OCI-LY1 (cell line): ENCODE results near the gene LPCAT2.

Experiments used
- H2AFZ ChIP-seq: fragments of 200-600 bp; sonication (generic), shearing (Covaris generic); 2 replicates; pipeline ENCODE4 v1.6.0; 2014; ENCODE audit warnings: antibody characterized with exemption, mild to moderate bottlenecking, low read length
- H3F3A ChIP-seq: fragments of 200-600 bp; sonication (generic), shearing (Covaris generic); 2 replicates; pipeline ENCODE4 v1.6.0; 2014; ENCODE audit warnings: mild to moderate bottlenecking, antibody characterized with exemption, low read length, moderate library complexity; ENCODE audit not compliant: insufficient read depth
- H3K27ac ChIP-seq: fragments of 200-600 bp; sonication (generic); 2 replicates; pipeline ENCODE4 v1.5.1; 2014; ENCODE audit warnings: low read length, mixed run types, mild to moderate bottlenecking, low read depth; ENCODE audit not compliant: poor library complexity, severe bottlenecking
- H3K27me3 ChIP-seq: fragments of 200-600 bp; sonication (generic); 2 replicates; pipeline ENCODE4 v1.6.0; 2014; ENCODE audit warnings: antibody characterized with exemption, mild to moderate bottlenecking, low read length, moderate library complexity; ENCODE audit not compliant: insufficient read depth
- H3K36me3 ChIP-seq: fragments of 200-600 bp; sonication (generic); 2 replicates; pipeline ENCODE4 v1.6.1; 2014; ENCODE audit warnings: mild to moderate bottlenecking, antibody characterized with exemption, low read length, moderate library complexity, mixed read lengths; ENCODE audit not compliant: insufficient read depth
- H3K4me1 ChIP-seq: fragments of 200-600 bp; sonication (generic); 2 replicates; pipeline ENCODE4 v1.5.1; 2014; ENCODE audit warnings: mild to moderate bottlenecking, low read length, moderate library complexity; ENCODE audit not compliant: insufficient read depth, severe bottlenecking
- H3K4me2 ChIP-seq: fragments of 200-600 bp; sonication (generic), shearing (Covaris generic); 2 replicates; pipeline ENCODE4 v1.6.1; 2014; ENCODE audit warnings: low read length
- H3K4me3 ChIP-seq: fragments of 200-600 bp; sonication (generic); 2 replicates; pipeline ENCODE4 v1.5.1; 2014; ENCODE audit warnings: low read length, low read depth, mild to moderate bottlenecking, mixed read lengths; ENCODE audit not compliant: poor library complexity, severe bottlenecking
- H3K79me2 ChIP-seq: fragments of 200-600 bp; shearing (Covaris generic); 2 replicates; pipeline ENCODE4 v1.6.1; 2016; ENCODE audit warnings: mixed run types, low read length, mixed read lengths; ENCODE audit not compliant: insufficient read depth
- H3K9ac ChIP-seq: fragments of 200-600 bp; sonication (generic), shearing (Covaris generic); 2 replicates; pipeline ENCODE4 v1.6.1; 2014; ENCODE audit warnings: mild to moderate bottlenecking, low read length, mixed read lengths
- H3K9me2 ChIP-seq: fragments of 200-600 bp; sonication (generic), shearing (Covaris generic); 2 replicates; pipeline ENCODE4 v1.6.1; 2014; ENCODE audit warnings: low read depth, mild to moderate bottlenecking, low read length, mixed read lengths
- H3K9me3 ChIP-seq: fragments of 200-600 bp; shearing (Covaris generic); 2 replicates; pipeline ENCODE4 v1.6.1; 2014; ENCODE audit warnings: low read length, mixed read lengths
- H4K20me1 ChIP-seq: fragments of 200-600 bp; sonication (generic), shearing (Covaris generic); 2 replicates; pipeline ENCODE4 v1.6.0; 2016; ENCODE audit warnings: mild to moderate bottlenecking, low read length; ENCODE audit not compliant: insufficient read depth
- EZH2 ChIP-seq: fragments of 200-600 bp; sonication (generic), shearing (Covaris generic); IDR thresholded peaks from 2 replicates; pipeline ENCODE4 v1.8.0; 2017; ENCODE audit warnings: borderline replicate concordance, mixed run types, mild to moderate bottlenecking, antibody characterized with exemption, low read length, moderate library complexity, mixed read lengths
- TF ChIP-seq, protein P1 (sequence below): fragments of 200-600 bp; sonication (generic), shearing (Covaris generic); IDR thresholded peaks from 2 replicates; pipeline ENCODE4 v1.5.1; 2017; ENCODE audit warnings: mild to moderate bottlenecking, antibody characterized with exemption, low read length, moderate library complexity, mixed read lengths

Gene LPCAT2

DNA sequence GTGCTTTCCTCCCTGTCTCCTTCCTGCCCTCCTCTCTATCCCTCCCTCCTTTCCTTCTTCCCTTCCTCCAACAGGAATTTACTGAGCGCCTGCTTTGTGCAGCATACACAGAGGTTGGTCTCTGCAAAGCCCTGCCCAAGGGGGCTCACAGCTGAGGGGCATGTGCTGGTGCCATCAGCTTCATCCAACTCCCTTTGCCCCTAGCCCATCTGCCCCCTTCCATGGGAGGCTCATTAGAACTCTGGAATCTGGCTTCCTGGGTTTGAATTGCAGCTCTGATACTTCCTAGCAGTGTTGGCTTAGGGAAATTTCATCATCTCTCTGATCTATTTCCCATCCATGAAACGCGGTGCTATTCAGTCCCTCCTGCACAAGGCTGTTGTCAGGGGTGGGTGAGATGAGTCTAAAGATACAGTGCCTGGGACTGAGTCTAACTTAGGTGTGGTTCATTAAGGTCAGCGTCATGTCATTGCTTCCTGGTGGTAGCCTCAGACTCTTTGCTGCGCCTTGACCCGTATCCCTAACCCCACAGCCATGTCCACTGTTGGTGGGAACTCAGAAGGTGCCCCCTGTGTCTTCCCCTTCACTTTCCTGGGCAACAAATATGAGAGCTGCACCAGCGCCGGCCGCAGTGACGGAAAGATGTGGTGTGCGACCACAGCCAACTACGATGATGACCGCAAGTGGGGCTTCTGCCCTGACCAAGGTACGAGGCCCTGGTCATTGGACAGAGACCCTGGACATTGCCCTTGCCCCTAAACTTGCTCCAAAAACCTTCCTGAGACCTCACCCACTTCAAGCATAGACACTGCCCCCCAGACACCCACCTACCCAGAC, 19.5 kb upstream of the LPCAT2 start:
- no peaks in the 10 kb centered on the region for H3K9me3 ChIP-seq
- no peaks in the 10 kb centered on the region for H3K4me1 ChIP-seq
- H3K36me3 ChIP-seq = no peaks in the 10 kb centered on the region
- no peaks in the 10 kb centered on the region for H3F3A ChIP-seq
- H3K27me3 ChIP-seq = no peaks in the 10 kb centered on the region
- no peak overlapping the region for H3K27ac ChIP-seq
- H3K9ac ChIP-seq = no peak overlapping the region
- no peaks in the 10 kb centered on the region for H4K20me1 ChIP-seq
- H3K79me2 ChIP-seq = no peaks in the 10 kb centered on the region
- TF ChIP-seq EZH2 = no peak
- TF ChIP-seq, protein P1, sequence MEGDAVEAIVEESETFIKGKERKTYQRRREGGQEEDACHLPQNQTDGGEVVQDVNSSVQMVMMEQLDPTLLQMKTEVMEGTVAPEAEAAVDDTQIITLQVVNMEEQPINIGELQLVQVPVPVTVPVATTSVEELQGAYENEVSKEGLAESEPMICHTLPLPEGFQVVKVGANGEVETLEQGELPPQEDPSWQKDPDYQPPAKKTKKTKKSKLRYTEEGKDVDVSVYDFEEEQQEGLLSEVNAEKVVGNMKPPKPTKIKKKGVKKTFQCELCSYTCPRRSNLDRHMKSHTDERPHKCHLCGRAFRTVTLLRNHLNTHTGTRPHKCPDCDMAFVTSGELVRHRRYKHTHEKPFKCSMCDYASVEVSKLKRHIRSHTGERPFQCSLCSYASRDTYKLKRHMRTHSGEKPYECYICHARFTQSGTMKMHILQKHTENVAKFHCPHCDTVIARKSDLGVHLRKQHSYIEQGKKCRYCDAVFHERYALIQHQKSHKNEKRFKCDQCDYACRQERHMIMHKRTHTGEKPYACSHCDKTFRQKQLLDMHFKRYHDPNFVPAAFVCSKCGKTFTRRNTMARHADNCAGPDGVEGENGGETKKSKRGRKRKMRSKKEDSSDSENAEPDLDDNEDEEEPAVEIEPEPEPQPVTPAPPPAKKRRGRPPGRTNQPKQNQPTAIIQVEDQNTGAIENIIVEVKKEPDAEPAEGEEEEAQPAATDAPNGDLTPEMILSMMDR = no peak
- no peak overlapping the region for H2AFZ ChIP-seq
- H3K4me3 ChIP-seq = no peak overlapping the region
- no peaks in the 10 kb centered on the region for H3K9me2 ChIP-seq
- H3K4me2 ChIP-seq = no peak overlapping the region

DNA sequence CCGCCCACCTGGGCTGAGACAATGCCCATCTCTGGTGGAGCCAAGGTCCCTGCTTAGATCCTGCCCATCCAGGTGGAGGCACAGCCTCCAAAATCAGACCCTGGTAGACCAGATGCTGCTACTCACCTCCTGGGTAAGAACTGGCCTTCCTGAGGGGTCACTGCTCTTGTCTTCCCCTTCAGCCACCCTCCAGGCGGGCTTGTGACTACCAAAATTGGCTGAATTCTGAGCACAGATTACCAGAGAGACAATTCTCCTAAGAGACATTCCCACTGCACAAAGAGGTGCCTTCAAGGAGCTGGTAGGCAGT, 19.0 kb upstream of the LPCAT2 start:
- TF ChIP-seq, protein P1 = no peak
- TF ChIP-seq EZH2 = no peak
- H3K27ac ChIP-seq = no peak overlapping the region
- H3K9me2 ChIP-seq = no peaks in the 10 kb centered on the region
- no peaks in the 10 kb centered on the region for H3K9me3 ChIP-seq
- no peak overlapping the region for H3K4me2 ChIP-seq
- H3K4me3 ChIP-seq = no peak overlapping the region
- no peak overlapping the region for H2AFZ ChIP-seq
- no peaks in the 10 kb centered on the region for H3F3A ChIP-seq
- H3K9ac ChIP-seq = no peak overlapping the region
- H3K27me3 ChIP-seq = no peaks in the 10 kb centered on the region
- no peaks in the 10 kb centered on the region for H3K79me2 ChIP-seq
- no peaks in the 10 kb centered on the region for H4K20me1 ChIP-seq
- H3K4me1 ChIP-seq = no peaks in the 10 kb centered on the region
- no peaks in the 10 kb centered on the region for H3K36me3 ChIP-seq

GRCh38 chr16:55490301-55490700, 18.6 kb upstream of the LPCAT2 start:
- Histone ChIP-seq H3K9ac (no peak overlapping the region), H3K9me2 (no peaks in the 10 kb centered on the region), H2AFZ (no peak overlapping the region), H3K27me3 (no peaks in the 10 kb centered on the region), H3K9me3 (no peaks in the 10 kb centered on the region), H3F3A (no peaks in the 10 kb centered on the region), H3K4me3 (no peak overlapping the region), H3K4me2 (no peak overlapping the region), H3K79me2 (no peaks in the 10 kb centered on the region), H3K27ac (no peak overlapping the region), H3K4me1 (no peaks in the 10 kb centered on the region), H4K20me1 (no peaks in the 10 kb centered on the region), H3K36me3 (no peaks in the 10 kb centered on the region)
- TF ChIP-seq, protein P1 = no peak
- no peak for TF ChIP-seq EZH2
